GM19324 (cell line): ENCODE data around the gene KLRD1.
"Not testable (repeated sequence)": the region's sequence is repeated elsewhere in the genome, so short reads cannot be mapped to it uniquely, and the experiment has no call there.

ENCODE experiments used
- ATAC-seq: cut with Tn5 transposase; IDR thresholded peaks from one replicate; pipeline ENCODE4 v1.9.1; 2021; ENCODE audit warnings: mild to moderate bottlenecking, moderate library complexity; ENCODE audit not compliant: unreplicated experiment, low FRiP score

The KLRD1 gene

DNA sequence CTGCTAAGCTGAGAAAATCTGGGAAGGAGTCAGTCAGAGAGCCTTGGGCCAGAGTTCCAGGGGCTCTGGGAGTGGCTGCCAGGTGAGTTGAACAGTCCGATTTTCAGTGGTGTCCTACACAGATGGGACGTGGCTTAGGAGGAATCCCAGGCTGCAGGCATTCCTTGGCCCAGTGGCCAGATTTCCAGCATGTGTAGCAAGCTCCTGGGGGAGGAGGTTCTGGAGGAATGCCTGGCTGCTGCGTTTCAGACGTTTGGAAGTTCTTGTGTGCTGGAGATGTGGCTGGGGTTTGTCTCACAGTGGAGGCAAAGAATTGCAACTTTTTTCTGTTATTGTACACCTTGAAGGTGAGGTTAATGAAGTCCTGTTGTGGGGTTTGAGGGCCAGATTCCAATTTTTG, 28.5 kb downstream of the KLRD1 start:
- not testable (repeated sequence) for ATAC-seq

DNA sequence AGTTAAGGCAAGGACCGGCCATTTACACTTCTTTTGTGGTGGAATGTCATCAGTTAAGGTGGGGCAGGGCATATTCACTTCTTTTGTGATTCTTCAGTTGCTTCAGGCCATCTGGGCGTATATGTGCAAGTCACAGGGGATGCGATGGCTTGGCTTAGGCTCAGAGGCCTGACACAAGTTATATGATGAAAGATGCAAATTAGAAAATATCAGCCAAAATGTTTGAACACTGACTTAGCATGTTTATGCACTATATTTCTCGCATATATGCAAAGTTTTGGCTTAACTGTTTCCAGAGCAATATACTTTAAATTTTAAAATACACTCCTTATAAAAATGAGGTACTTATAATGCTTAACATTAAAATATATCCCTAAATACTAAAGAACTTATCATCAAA, 30.8 kb downstream of the KLRD1 start:
- ATAC-seq: not testable (repeated sequence)

DNA sequence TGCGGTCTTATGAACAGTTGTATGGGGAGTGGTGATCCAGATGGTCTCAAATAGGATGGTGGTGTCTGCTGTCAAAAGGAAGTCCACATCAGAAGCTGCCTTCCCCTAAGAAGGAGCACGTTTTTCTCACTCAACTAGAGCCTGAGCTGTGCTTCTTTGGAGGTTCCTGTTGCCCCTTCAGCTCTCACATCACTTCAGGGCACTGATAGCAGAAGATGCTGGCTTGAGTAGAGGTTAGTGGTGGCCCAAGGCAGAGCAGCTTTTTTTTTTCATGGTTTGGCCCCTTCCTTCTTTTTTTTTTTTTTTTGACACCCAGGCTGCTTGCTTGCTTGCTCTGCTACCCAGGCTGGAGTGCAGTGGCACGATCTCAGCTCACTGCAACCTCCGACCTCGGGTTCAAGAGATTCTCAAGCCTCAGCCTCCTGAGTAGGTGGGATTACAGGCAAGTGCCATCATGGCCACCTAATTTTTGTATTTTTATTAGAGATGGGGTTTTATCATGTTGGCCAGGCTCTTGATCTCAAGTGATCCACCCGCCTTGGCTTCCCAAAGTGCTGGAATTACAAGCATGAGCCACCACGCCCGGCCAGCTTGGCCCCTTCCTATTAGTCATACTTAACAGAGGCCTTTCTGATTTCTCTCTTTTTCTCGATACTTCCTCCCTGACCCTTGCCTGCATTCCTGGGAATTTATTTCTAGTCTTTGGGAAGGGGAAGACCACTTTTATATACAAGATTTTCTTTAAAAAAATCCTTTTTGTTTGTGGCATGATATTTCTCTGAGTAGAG, 31.6 kb downstream of the KLRD1 start:
- no peak for ATAC-seq

DNA sequence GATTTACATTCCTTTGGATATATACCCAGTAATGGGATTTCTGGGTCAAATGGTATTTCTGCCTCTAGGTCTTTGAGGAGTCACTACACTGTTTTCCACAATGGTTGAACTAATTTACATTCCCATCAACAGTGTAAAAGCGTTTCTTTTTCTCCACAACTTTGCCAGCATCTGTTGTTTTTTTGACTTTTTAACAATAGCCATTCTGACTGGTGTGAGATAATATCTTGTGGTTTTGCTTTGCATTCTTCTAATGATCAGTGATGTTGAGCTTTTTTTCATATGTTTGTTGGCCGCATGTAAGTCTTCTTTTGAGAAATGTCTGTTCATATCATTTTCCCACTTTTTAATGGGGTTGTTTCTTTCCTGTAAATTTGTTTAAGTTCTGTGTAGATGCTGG, 33.3 kb downstream of the KLRD1 start:
- not testable (repeated sequence) for ATAC-seq

DNA sequence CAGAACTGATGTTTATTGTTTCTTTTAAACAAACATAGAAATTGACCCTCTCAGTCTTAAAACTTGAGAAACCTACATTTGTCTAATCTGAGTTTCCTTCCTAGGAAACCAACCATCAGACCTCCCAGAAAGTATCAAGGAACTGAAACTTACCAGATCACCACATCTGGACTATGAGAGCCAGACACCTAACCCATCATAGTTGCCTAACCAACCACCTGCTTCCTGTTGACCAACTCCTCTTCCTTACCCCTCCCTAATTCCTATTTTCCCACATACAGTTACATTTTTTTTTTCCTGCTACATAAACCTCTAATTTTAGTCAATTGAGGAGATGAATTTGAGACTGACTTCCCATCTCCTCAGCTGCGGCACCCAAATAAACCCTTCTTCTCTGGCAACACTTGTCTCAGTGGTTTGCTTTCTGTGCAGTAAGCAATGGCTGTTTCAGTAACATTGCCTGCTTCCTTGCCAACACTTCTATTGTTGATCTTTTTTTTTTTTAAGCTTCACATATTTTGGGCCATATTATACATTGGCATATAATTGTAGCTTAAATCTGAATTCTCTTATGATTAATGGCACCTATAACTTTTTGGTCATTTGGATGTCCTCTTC, 34.3 kb downstream of the KLRD1 start:
- no peak for ATAC-seq

DNA sequence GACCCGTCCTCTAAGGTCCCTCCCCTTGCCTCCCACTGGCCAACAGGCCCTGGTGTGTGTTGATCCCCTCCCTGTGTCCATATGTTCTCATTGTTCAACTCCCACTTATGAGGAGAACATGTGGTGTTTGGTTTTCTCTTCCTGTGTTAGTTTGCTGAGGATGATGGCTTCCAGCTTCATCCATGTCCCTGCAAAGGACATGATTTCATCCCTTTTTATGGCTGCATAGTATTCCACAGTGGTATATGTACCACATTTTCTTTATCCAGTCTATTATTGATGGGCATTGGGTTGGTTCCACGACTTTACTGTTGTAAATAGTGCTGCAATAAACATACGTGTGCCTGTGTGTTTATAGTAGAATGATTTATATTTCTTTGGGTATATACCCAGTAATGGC, 43.8 kb downstream of the KLRD1 start:
- not testable (repeated sequence) for ATAC-seq

DNA sequence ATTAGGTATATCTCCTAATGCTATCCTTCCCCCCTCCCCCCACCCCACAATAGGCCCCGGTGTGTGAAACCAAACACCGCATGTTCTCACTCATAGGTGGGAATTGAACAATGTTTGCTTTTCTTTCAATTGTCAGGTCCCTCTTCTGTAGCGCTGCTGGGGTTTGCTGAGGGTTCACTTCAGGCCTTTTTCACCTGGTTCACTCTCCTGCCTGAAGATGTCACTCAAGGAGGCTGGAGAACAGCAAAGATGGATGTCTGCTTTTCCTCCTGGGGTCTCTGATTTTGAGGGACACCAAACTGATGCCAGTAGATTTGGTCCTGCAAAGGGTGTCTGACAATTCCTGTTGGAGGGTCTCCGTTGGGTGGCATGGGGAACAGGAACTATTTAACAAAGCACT, 46.4 kb downstream of the KLRD1 start:
- no peak for ATAC-seq

DNA sequence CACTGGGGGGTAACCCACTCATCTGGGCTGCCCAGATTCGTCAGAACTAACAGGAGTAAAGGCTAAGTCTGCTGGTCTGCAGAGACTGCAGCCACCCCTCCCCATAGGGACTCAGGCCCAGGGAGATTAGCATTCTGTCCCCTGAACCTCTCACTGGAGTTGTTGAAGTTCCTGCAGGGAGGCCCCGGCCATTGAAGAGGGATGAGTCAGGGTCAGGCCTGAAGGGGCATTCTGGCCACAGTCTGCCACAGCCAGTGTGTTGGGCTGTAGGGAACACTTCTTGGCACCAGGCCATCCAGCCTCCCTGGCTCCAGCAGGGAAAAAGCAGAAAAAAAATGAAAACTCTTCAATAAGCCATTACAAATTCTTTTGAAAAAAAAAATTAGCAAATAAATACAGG, 46.8 kb downstream of the KLRD1 start:
- no peak for ATAC-seq

DNA sequence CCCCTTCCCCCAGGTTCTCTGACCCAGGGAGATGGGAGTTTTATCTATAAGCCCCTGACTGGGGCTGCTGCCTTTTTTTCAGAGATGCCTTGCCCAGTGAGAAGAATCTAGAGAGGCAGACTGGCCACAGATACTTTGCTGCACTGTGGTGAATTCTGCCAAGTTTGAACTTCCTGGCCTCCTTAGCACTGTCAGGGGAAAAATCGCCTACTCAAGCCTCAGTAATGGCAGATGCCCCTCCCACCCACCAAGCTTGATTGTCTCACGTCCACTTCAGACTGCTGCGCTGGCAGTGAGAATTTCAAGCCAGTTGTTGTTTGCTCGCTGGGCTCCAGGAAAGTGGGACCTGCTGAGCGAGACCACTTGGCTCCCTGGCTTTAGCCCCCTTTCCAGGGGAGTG, 50.5 kb downstream of the KLRD1 start:
- ATAC-seq: no peak

DNA sequence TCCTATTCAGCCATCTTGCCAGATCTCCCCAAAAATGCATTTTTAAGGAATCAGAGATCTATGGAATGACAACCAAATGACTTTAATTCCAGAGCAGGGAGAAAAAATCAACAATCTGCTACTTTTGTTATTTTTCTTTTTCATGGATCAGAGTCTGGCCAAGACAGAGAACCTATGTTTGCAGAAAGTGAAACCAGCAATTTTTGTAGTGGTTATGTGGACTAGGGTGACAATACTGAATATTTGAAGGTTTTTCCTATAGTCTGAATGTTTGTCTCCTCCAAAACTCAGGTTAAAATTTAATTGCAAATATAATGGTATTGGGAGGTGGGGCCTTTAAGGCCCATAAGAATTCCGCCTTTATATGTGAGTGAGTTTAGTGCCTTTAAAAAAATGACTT, 51.3 kb downstream of the KLRD1 start:
- no peak for ATAC-seq

DNA sequence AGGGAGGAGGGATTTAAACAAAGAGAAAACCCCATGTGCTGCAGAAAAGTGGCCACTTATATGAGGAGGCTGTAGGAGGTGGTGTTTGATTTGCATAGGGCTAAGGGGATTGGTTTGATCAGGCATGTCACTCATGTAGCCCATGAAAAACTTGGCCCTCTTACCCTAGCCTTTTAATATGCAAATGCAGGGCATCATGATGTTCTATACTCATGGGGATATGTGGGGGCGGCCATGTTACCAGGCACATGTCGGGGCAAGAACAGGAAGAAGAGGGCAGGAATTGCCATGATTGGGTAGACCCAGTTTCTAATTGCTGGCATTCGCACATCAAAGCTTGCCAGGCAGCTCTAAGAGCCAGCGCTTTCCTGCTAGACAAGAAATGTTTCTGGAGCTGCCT, 53.4 kb downstream of the KLRD1 start:
- ATAC-seq: no peak

DNA sequence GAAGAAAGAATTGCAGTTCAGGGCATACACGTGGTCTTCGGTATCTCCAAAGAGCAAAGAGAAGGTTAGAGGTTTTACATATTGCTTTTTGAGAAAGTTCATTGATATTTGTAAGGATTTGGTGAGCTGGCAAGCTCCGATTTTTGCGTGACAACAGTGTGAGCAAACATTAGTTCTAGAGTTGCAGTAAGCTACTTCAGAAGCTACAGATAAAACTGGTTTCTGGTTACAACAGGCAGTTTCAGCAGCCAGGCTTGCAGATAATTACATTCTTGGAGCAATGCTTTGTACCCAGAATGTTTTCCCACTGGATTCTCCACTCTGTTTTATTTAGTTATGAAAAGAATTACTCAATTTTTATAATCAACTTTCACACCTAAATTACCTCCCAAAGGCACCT, 54.0 kb downstream of the KLRD1 start:
- no peak for ATAC-seq

DNA sequence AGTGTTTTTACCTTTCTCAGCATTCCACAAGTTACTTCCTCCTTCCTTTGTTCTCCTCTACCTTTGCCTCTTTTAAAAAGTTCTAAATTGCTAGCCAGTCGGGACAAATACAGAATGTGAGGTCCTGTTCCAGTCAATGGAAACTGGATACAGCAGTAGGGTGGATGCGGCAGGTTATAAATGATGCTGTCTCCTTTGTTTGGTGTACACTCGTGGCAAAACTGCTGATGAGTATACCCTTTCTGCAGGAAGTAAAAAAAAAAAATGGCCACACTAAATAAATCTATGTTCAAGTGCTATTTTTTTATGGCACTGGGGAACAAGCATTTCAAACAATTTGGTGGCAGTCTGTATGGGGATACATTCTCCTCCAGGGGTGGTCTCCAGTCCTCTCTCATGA, 54.7 kb downstream of the KLRD1 start:
- ATAC-seq: no peak

DNA sequence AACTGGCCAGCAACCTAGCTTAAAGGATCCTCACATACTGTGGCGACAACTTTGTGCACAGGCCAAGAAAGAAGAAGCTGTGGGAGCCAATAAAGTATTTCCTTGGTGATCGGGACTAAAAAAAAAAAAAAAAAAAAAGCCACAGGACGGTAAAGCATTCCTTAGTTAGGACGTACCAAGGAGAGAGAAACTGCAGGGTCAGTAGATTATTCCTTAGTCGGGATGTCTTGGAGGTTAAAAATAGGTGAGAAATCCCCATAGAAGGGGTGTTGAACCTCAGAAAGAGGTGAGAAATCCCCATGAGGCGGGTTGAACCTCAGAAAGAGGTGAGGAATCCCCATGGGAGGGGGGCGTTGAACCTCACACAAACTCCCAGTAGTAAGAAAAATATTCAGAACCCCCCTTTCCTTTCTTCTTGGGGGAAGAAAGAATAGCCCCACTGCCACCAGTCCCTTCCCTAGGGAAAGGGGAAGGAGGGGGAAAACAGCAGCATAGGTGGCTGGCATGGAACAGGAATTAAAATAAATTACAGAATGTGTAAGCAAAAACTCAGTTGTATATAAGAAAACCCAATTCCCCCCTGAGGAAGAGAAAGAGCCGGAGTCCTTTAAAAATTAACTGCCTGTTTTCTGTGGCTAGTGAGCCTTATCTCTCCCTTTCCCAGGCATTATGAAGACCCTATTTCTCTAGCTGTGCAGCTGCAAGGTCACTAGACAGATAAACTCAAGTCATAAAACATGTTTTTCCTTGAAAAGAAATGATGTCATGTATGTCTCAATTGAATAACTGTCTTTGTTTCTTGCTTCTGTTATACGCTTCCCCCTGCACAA, 55.4 kb downstream of the KLRD1 start:
- no peak for ATAC-seq

DNA sequence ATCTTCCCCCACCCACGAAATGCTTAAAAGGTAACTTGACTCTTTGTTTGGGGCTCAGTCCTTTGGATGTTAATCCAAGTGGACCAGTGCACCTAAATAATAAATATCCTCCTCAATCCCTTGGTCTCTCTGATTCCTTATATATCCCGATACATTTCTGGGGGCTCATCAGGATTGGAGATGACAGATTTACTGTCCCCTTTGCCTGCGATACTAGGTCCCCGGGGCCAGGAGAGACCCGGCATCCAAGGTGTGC, 55.9 kb downstream of the KLRD1 start:
- no peak for ATAC-seq

DNA sequence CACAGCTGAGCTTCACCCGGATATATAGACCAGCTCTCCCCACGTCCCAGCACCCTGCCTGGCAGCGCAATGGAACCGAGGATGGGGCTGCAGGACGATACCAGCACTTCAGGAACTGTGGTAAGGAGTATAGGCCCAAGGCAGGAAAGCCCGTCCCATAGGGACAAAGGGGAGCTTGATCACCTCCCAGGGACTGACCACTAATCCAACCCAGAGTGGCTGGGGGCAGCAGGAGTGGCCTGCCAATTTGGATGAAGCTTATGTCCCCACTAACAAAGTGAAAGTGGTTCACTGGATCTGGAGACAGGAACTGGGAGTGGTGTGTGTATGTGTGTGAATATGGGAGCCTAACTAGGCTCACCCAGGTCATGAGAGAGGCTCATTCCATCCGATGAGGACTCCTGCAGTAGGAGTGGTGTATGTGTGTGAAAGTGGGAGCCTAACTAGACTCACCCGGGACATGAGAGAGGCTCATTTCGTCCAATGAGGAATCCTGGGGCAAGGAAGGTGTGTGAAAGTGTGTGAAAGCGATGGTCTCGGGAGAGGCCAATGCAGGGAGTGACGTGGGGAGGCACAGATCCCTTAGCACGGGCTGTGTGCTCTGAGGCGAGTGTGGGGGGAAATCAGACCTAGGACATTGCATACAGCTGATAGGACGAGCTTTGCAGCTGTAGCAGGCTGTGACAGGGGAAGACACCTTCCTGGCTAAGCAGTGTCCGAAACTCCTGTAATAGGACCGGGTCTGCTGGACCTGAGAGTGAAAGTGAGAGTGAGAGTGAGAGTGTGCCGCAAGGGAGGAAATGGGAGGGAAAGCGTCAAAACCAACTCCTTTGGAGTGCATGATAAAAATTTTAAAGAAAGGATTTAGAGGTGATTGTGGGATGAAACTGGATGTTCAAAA, 56.5 kb downstream of the KLRD1 start:
- peak; percentile 85 for ATAC-seq

DNA sequence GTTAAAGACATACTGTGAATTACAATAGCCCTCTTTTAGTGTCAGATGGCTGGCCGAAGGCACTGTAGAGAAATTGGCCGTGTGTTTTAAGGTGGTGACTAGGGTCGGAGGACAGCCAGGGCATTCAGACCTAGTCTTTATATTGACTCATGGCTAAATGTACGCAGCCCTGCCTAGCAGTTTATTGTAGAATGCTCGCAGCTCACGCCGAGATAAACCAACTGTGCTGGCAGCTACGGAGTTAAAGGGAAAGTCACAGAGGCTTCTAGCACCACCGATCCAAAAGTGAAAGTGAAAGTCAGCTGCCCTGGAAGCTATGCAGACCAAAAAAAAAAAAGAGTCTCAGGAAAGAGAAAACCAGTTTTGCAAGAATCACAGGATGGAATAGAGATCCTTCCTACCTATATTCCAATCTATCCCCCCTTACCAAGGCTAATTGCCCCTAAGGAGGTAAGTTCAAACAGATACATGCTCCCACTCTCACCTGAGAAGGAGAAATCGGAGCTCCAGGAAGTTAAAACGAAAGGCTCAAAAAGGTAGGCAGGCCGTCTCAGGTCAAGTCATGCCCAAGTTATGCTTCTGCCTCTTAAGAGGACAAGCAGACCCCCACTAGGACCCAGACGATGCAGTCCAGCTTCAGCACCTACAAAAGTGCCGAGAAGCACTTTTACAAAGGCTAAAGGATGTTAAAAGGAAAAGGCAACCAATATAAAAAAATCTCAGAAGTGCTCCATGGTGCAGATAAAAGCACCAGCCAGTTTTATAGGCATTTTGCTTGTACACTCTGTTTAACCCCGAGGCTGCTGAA, 57.3 kb downstream of the KLRD1 start:
- ATAC-seq: peak; percentile 55

DNA sequence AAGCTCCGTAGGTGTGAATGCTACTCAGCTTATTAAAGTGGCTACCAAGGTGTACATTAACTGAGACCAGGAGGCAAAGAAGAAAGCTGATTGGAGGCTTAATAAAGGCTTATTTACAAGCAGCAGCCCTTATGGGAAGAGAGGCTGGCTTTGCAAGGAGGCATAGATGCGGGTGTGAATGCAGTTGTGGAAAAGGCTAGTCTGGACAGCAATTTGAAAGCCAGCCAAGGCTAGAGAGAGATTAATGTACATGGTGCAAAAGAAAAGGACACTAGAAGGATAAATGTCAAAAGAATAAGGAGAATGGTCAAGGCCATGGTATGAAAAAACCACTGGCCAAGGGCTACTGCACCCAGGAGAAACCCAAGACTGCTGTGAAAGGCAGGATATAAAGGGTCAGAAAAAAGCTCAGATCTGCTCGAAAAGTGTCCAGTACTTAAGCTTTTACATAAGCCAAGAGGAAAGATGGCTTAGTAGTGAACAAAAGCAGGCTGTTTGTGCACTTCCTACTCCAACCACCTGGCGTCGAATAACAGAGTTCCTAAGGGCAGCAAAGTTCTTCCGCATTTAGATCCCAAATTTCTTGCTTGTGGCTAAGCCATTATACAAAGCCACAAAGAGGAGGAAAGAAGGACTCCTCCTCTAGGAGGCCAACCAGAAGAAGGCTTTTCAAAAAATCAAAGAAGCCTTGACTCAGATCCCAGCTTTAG, 58.2 kb downstream of the KLRD1 start:
- no peak for ATAC-seq

DNA sequence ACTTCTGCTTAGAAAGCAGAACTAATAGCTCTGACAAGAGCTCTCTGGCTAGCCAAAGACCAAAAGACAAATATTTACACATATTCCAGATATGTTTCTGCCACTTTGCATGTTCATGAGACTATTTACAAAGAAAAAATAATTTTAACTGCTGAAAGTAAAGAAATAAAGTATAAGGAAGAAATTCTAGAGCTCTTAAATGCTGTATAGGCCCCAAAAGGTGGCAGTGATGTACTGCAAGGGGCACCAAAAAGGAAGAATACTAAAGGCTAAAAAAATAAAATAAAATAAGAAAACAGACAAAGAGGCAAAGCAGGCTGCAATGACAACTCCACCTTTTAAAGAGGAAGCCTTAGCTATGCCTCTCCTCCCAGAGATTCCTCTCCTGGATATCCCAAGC, 59.2 kb downstream of the KLRD1 start:
- ATAC-seq: no peak
